Natural killer cell (primary cell): ENCODE measurements around the gene NAP1L4. TPM values are rescaled to one million over a fixed set of nuclear protein-coding genes. Genes with fewer than 3 reads are reported as not detected.

Source experiments
- ATAC-seq, 3 donors: fragments of 150-1000 bp in 2 of 3; fragments of 200-7000 bp in 1 of 3; cut with Tn5 transposase; 1 replicate in 1 of 3; 2 replicates in 2 of 3; pipeline ENCODE4 v1.10.0; 2021; ENCODE audit warnings: mild to moderate bottlenecking in 2 of 3, moderate library complexity in 2 of 3
- DNase-seq, 2 donors: peaks; one replicate each; pipeline versions ENCODE4 v3.0.0 to v3.0.0-alpha.2; 2013 to 2021; ENCODE audit warnings: mixed read lengths in 1 of 2
- H3K27ac ChIP-seq: one replicate; pipeline ENCODE4 v1.5.1; 2013; ENCODE audit warnings: mild to moderate bottlenecking, low read length
- H3K27me3 ChIP-seq: one replicate; pipeline ENCODE4 v1.6.1; 2013; ENCODE audit warnings: low read length; ENCODE audit not compliant: control insufficient read depth, insufficient read depth
- H3K36me3 ChIP-seq: one replicate; pipeline ENCODE4 v1.6.1; 2013; ENCODE audit warnings: low read length; ENCODE audit not compliant: control insufficient read depth, insufficient read depth
- H3K4me1 ChIP-seq: one replicate; pipeline ENCODE4 v1.6.1; 2013; ENCODE audit warnings: low read length; ENCODE audit not compliant: control insufficient read depth, insufficient read depth
- H3K4me3 ChIP-seq: one replicate; pipeline ENCODE4 v1.5.1; 2013; ENCODE audit warnings: low read length
- H3K9me3 ChIP-seq: one replicate; pipeline ENCODE4 v1.6.1; 2013; ENCODE audit warnings: low read length; ENCODE audit not compliant: control insufficient read depth, insufficient read depth
- H3K27ac Mint-ChIP-seq, 2 donors: one replicate each; pipeline ENCODE4 v1.8.0; 2022; ENCODE audit warnings: mild to moderate bottlenecking in 2 of 2, mixed read lengths in 2 of 2, moderate library complexity in 1 of 2
- H3K27me3 Mint-ChIP-seq, 2 donors: one replicate each; pipeline ENCODE4 v1.8.0; 2022; ENCODE audit warnings: low read depth in 2 of 2, mixed read lengths in 2 of 2
- H3K36me3 Mint-ChIP-seq: one replicate; pipeline ENCODE4 v1.8.0; 2022; ENCODE audit warnings: mixed read lengths
- H3K4me1 Mint-ChIP-seq, 2 donors: one replicate each; pipeline ENCODE4 v1.8.0; 2022; ENCODE audit warnings: mixed read lengths in 2 of 2
- H3K4me3 Mint-ChIP-seq: one replicate; pipeline ENCODE4 v1.8.0; 2022; ENCODE audit warnings: mild to moderate bottlenecking, moderate library complexity, mixed read lengths
- H3K9me3 Mint-ChIP-seq, 2 donors: one replicate each; pipeline ENCODE4 v1.8.0; 2022; ENCODE audit warnings: mixed read lengths in 2 of 2
- CTCF ChIP-seq: fragments of 200-600 bp; IDR thresholded peaks from one replicate; pipeline ENCODE4 v1.8.0; 2022; ENCODE audit warnings: antibody characterized with exemption
- WGBS: methylation state at CpG from one replicate; pipeline ENCODE4 v1.1.7; 2013; ENCODE audit warnings: missing lambda C conversion rate; ENCODE audit not compliant: insufficient coverage; 5-methylcytosine and 5-hydroxymethylcytosine counted together
- intact Hi-C: fragments of 100-400 bp; cut with micrococcal nuclease; formaldehyde crosslinking; loops from one replicate; pipeline ENCODE4 v1.14.2; 2022
- total RNA-seq, 4 donors: library from RNA; stranded (reverse); fragments of 120-200 nt in 1 of 4; gene quantifications; one replicate each; pipeline versions ENCODE4 v1.2.3 to v1.2.4, GENCODE V29; 2013 to 2022

NAP1L4 gene
- total RNA-seq, 3 donors from 2014 or later (not counting 1 experiment from before 2014, with no cell fraction given) = 219 to 244 (median 237) TPM

- H3K36me3 Mint-ChIP-seq = no peaks in the 10 kb centered on the region
- peaks cover 0 to 10% of the 10 kb centered on the region in 2 donors for H3K4me1 Mint-ChIP-seq
- no peaks in the 10 kb centered on the region for H3K27me3 Mint-ChIP-seq
- no peak for DNase-seq
- H3K4me3 ChIP-seq = no peak overlapping the region
- H3K9me3 Mint-ChIP-seq = no peaks in the 10 kb centered on the region
- ATAC-seq = no peak
- TF ChIP-seq CTCF = no peak
- H3K9me3 ChIP-seq = no peaks in the 10 kb centered on the region
- H3K4me3 Mint-ChIP-seq = no peak overlapping the region
- WGBS = 95% methylated on average over 6 of the region's 6 CpGs
- H3K27me3 ChIP-seq = no peaks in the 10 kb centered on the region
- H3K27ac ChIP-seq = no peak overlapping the region
- peaks cover 7% of the 10 kb centered on the region for H3K4me1 ChIP-seq
- no peak overlapping the region for H3K27ac Mint-ChIP-seq
- H3K36me3 ChIP-seq = peaks cover 24% of the 10 kb centered on the region
- intact Hi-C loops = no loop called here
Observed at GRCh38 chr11:2996976-2997375, 4.8 kb upstream of the NAP1L4 start.

GRCh38 chr11:2995893-2996554, 3.9 kb upstream of the NAP1L4 start:
- H3K27ac Mint-ChIP-seq = no peak overlapping the region
- ATAC-seq (no peak), DNase-seq (no peak)
- Histone ChIP-seq H3K9me3 (no peaks in the 10 kb centered on the region), H3K36me3 (peaks cover 15% of the 10 kb centered on the region), H3K27ac (no peak overlapping the region), H3K4me3 (no peak overlapping the region), H3K4me1 (peaks cover 13% of the 10 kb centered on the region), H3K27me3 (no peaks in the 10 kb centered on the region)
- WGBS = 84% methylated on average over 14 of the region's 14 CpGs
- H3K4me1 Mint-ChIP-seq = peaks cover 6 to 18% of the 10 kb centered on the region in 2 donors
- intact Hi-C loops = no loop called here
- H3K4me3 Mint-ChIP-seq = no peak overlapping the region
- no peaks in the 10 kb centered on the region for H3K36me3 Mint-ChIP-seq
- H3K9me3 Mint-ChIP-seq = no peaks in the 10 kb centered on the region
- TF ChIP-seq CTCF = no peak
- H3K27me3 Mint-ChIP-seq = no peaks in the 10 kb centered on the region

- Histone ChIP-seq H3K27ac (no peak overlapping the region), H3K4me1 (peaks cover 18% of the 10 kb centered on the region), H3K9me3 (no peaks in the 10 kb centered on the region), H3K36me3 (peaks cover 6% of the 10 kb centered on the region), H3K27me3 (no peaks in the 10 kb centered on the region), H3K4me3 (no peak overlapping the region)
- DNase-seq (no peak), ATAC-seq (no peak)
- no peaks in the 10 kb centered on the region for H3K36me3 Mint-ChIP-seq
- peaks cover 15 to 27% of the 10 kb centered on the region in 2 donors for H3K4me1 Mint-ChIP-seq
- no peak for TF ChIP-seq CTCF
- WGBS = 96% methylated on average over 13 of the region's 13 CpGs
- no peak overlapping the region for H3K27ac Mint-ChIP-seq
- H3K4me3 Mint-ChIP-seq = no peak overlapping the region
- intact Hi-C loops = no loop called here
- no peaks in the 10 kb centered on the region for H3K27me3 Mint-ChIP-seq
- no peaks in the 10 kb centered on the region for H3K9me3 Mint-ChIP-seq
Observed at GRCh38 chr11:2995031-2995561, 3.0 kb upstream of the NAP1L4 start.

DNA sequence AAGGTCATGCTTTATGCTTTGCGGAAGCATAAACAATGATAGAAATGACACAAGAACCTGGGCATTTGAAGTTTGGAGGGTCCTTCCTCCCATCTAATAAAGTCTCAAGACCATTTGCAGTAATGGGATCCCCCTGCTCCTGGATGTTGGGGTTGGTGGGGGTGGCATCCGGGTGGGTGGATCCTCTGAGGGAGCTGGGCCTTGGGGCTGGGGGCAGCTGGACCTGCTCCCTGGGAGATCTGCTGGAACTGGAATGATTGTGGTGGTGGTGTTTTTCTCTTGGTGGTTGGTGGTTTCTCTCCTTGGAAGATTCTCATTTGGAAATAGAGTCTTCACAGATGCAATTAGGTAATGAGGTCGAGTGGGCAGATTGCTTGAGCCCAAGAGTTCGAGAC, 2.2 kb upstream of the NAP1L4 start:
- Histone ChIP-seq H3K36me3 (no peaks in the 10 kb centered on the region), H3K4me3 (no peak overlapping the region), H3K27me3 (no peaks in the 10 kb centered on the region), H3K9me3 (no peaks in the 10 kb centered on the region), H3K4me1 (peaks cover 18% of the 10 kb centered on the region), H3K27ac (no peak overlapping the region)
- Mint-ChIP-seq H3K27me3 (no peaks in the 10 kb centered on the region), H3K9me3 (no peaks in the 10 kb centered on the region), H3K36me3 (no peaks in the 10 kb centered on the region), H3K4me1 (peaks cover 23 to 35% of the 10 kb centered on the region in 2 donors), H3K4me3 (peak overlapping the region; percentile 51), H3K27ac (no peak overlapping the region)
- intact Hi-C loops = loop anchor here (5.0 kb wide), 3 partner anchors 62 to 108 kb away; partner anchors contain the start of gene CARS1
- WGBS = 100% methylated on average over 3 of the region's 4 CpGs
- ATAC-seq = no peak
- DNase-seq = no peak
- no peak for TF ChIP-seq CTCF
